OCI-LY3 (cell line): ENCODE measurements around the gene SSR1.

Experiments used
- EZH2phosphoT487 ChIP-seq: fragments of 200-600 bp; shearing (Covaris generic); IDR thresholded peaks from 2 replicates; pipeline ENCODE4 v1.6.1; 2018; ENCODE audit warnings: antibody characterized with exemption, mixed run types, low read depth
- TF ChIP-seq, protein P1 (sequence below): fragments of 200-600, 300-600 bp; sonication (generic); IDR thresholded peaks from 2 replicates; pipeline ENCODE4 v1.5.1; 2014; ENCODE audit warnings: antibody characterized with exemption, low read length, low read depth

DNA sequence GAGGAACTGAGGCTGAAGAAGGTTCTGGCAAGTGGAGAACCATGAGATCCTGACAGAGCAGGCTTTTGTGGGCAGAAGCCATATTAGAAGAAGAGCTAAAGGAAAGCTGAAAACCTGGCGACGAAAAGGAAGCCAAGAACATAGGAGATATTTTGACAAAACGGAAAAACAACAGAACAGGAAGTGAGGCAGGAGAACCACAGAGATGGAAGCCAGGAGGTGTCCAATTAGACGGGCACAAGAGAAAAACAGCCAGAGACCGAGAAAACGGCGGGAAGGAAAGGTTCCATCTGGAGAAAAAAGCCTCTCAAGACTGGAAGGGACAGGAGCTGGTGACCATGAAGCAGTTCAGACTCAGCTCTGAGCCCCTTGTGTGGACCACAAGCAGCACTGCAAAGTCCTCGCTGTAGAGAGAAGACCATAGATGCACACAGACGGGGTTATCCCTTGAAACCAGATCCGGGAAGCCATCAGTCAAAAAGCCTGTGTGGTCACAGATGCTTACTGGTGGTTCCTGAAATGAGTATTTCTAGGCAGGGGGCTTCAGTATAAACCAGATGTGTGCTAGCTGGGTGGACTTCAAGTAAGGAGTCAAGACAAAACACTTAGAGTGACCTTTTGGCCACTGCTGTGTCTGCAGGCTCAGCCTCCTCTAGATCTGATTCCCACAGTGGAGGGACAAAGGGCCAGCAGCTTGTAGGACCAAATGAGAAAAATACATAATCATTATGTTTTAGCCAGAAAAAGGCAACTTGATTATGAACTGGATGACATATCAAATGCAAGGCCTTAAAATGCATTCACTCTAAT, 30.7 kb downstream of the SSR1 start:
- TF ChIP-seq, protein P1, sequence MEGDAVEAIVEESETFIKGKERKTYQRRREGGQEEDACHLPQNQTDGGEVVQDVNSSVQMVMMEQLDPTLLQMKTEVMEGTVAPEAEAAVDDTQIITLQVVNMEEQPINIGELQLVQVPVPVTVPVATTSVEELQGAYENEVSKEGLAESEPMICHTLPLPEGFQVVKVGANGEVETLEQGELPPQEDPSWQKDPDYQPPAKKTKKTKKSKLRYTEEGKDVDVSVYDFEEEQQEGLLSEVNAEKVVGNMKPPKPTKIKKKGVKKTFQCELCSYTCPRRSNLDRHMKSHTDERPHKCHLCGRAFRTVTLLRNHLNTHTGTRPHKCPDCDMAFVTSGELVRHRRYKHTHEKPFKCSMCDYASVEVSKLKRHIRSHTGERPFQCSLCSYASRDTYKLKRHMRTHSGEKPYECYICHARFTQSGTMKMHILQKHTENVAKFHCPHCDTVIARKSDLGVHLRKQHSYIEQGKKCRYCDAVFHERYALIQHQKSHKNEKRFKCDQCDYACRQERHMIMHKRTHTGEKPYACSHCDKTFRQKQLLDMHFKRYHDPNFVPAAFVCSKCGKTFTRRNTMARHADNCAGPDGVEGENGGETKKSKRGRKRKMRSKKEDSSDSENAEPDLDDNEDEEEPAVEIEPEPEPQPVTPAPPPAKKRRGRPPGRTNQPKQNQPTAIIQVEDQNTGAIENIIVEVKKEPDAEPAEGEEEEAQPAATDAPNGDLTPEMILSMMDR = no peak
- TF ChIP-seq EZH2phosphoT487 = no peak
